HL-60 (cell line): ENCODE data around the gene FSIP1.

Source experiments
- DNase-seq, 2 experiments: peaks; one replicate each; pipeline ENCODE4 v3.0.0-alpha.2; 2010 to 2020; ENCODE audit warnings: low read depth in 1 of 2, low spot score in 1 of 2
- H3K27ac ChIP-seq: fragments of 250-450 bp; sonication (Bioruptor Pico); replicated peaks from 2 replicates; pipeline ENCODE4 v1.5.1; 2020; ENCODE audit warnings: mild to moderate bottlenecking, moderate library complexity
- H3K27me3 ChIP-seq: fragments of 250-450 bp; sonication (Bioruptor Pico); 2 replicates; pipeline ENCODE4 v1.5.1; 2021; ENCODE audit warnings: mild to moderate bottlenecking, moderate library complexity; ENCODE audit not compliant: insufficient read depth, poor library complexity, severe bottlenecking
- H3K4me3 ChIP-seq: replicated peaks from 2 replicates; pipeline ENCODE4 v1.5.1; 2011; ENCODE audit warnings: mild to moderate bottlenecking, control low read depth, low read length; ENCODE audit not compliant: insufficient read depth
- CTCF ChIP-seq: IDR thresholded peaks from one replicate; pipeline ENCODE4 v1.5.1; 2011; ENCODE audit warnings: low read length, control low read depth, inconsistent platforms; ENCODE audit not compliant: insufficient read depth
- GABPA ChIP-seq: IDR thresholded peaks from 2 replicates; pipeline ENCODE4 v1.6.1; 2012; ENCODE audit warnings: low read depth
- POLR2AphosphoS5 ChIP-seq: IDR thresholded peaks from 2 replicates; pipeline ENCODE4 v1.6.1; 2012; ENCODE audit warnings: low read depth
- REST ChIP-seq: IDR thresholded peaks from 2 replicates; pipeline ENCODE4 v1.6.1; 2012; ENCODE audit warnings: low read depth; ENCODE audit not compliant: insufficient replicate concordance
- SPI1 ChIP-seq: IDR thresholded peaks from 2 replicates; pipeline ENCODE4 v1.6.1; 2012; ENCODE audit warnings: low read depth, mild to moderate bottlenecking, borderline replicate concordance

FSIP1 gene

GRCh38 chr15:39720621-39721611 lies 61.7 kb downstream of the FSIP1 start:
- Histone ChIP-seq H3K27ac (no peak overlapping the region), H3K27me3 (no peaks in the 10 kb centered on the region), H3K4me3 (no peak overlapping the region)
- no peak for DNase-seq
- no peak for TF ChIP-seq POLR2AphosphoS5
- no peak for TF ChIP-seq GABPA
- TF ChIP-seq REST = no peak
- no peak for TF ChIP-seq CTCF
- TF ChIP-seq SPI1 = no peak

- DNase-seq = no peak
- no peak overlapping the region for H3K4me3 ChIP-seq
- no peak for TF ChIP-seq CTCF
- TF ChIP-seq SPI1 = no peak
- no peak for TF ChIP-seq REST
- TF ChIP-seq POLR2AphosphoS5 = no peak
- no peak for TF ChIP-seq GABPA
- H3K27me3 ChIP-seq = no peaks in the 10 kb centered on the region
- H3K27ac ChIP-seq = no peak overlapping the region
Measured at GRCh38 chr15:39720081-39720480, 62.6 kb downstream of the FSIP1 start.

GRCh38 chr15:39719109-39719508 lies 63.5 kb downstream of the FSIP1 start:
- no peak overlapping the region for H3K4me3 ChIP-seq
- H3K27me3 ChIP-seq = no peaks in the 10 kb centered on the region
- no peak for DNase-seq
- no peak for TF ChIP-seq GABPA
- TF ChIP-seq POLR2AphosphoS5 = no peak
- TF ChIP-seq REST = no peak
- no peak for TF ChIP-seq CTCF
- TF ChIP-seq SPI1 = no peak
- H3K27ac ChIP-seq = no peak overlapping the region
